ENCODE data around the gene MTRF1.

Gene MTRF1, protein sequence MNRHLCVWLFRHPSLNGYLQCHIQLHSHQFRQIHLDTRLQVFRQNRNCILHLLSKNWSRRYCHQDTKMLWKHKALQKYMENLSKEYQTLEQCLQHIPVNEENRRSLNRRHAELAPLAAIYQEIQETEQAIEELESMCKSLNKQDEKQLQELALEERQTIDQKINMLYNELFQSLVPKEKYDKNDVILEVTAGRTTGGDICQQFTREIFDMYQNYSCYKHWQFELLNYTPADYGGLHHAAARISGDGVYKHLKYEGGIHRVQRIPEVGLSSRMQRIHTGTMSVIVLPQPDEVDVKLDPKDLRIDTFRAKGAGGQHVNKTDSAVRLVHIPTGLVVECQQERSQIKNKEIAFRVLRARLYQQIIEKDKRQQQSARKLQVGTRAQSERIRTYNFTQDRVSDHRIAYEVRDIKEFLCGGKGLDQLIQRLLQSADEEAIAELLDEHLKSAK

GRCh38 chr13:41263261-41263971 is at the start of gene MTRF1:
Gene MTRF1 (minus strand): TSS chr13:41263576. CDS start chr13:41260907, 2,669 bp downstream.
- peak; percentile 87 for DNase-seq

DNA sequence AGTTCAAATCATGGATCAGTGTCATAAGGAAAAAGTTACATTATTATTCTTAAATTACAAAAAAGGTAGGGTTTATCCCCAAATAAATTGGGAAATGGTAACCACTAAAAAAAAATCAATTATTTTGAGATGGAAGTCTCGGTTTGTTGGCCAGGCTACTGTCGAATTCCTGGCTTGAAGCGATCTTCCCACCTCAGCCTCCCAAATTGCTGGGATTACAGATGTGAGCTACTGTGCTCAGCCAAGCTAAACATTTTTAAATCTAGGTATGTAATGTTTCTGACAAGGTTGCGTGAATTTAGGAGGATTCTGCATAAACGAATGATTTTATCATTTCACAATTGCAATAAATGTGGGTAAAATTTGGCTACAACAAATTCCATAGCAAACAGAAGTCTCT is 49.7 kb upstream of the MTRF1 start:
- no peak for DNase-seq

DNA sequence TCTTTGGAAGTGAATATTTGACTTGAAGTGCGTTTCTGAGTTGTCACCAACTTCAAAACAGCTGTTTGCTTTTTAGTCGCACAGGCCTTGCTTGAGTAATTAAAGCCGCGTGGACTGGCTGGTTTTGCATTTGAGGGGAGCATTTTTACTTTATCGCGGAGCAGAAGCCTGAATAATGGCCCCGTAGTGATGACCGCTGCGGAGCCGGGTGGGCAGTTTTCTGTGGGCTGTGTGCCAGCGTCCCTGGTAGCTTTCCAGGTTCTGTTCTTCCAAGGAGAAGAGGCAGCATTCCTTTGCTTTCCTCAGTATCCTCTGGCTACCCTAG is 48.8 kb upstream of the MTRF1 start:
- peak; percentile 33 for DNase-seq

DNA sequence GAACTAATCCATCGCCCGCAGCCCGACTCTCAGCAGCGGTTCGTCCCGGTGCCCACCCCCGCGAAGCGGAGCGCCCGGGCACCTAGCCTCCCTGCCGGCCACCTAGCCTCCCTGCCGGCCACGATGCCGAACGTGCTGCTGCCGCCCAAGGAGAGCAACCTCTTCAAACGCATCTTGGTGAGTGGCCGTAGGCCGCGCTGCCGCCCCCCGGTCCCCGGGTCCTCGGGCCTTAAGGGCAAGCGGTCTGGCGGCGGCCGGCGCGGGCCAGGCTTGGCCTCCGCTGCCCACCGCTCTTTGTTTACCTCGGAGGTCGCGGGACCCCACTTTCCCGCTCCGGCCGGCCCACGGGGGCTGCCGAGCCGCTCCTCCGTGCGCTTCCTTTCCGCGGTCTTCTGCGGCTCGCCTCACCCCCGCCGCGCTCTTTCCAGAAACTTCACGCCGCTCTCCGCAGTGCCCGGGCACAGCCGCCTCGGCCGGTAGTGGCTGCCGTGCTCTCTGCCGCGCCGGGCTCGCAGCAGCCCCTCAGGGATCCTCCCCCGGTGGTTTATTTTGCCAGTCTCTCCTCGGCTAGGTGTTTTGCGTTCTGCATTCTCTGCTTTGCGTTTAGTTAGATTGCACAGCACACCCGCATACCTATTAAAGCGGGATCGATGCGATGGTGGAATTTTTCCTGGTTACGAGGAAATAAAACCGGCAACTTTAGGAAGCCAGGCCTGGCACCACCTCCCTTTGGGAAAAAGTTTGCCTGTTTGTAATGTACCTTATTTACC is 48.2 kb upstream of the MTRF1 start:
- peak; percentile 65 for DNase-seq

GRCh38 chr13:41310963-41311405 is 47.6 kb upstream of the MTRF1 start, which contains the start of gene NAA16:
Gene NAA16 (plus strand): TSS chr13:41311267. CDS start chr13:41311529, 262 bp downstream.
- DNase-seq: peak; percentile 97

- no peak for DNase-seq
These were observed 44.7 kb upstream of the MTRF1 start for GRCh38 chr13:41307884-41308640.

DNA sequence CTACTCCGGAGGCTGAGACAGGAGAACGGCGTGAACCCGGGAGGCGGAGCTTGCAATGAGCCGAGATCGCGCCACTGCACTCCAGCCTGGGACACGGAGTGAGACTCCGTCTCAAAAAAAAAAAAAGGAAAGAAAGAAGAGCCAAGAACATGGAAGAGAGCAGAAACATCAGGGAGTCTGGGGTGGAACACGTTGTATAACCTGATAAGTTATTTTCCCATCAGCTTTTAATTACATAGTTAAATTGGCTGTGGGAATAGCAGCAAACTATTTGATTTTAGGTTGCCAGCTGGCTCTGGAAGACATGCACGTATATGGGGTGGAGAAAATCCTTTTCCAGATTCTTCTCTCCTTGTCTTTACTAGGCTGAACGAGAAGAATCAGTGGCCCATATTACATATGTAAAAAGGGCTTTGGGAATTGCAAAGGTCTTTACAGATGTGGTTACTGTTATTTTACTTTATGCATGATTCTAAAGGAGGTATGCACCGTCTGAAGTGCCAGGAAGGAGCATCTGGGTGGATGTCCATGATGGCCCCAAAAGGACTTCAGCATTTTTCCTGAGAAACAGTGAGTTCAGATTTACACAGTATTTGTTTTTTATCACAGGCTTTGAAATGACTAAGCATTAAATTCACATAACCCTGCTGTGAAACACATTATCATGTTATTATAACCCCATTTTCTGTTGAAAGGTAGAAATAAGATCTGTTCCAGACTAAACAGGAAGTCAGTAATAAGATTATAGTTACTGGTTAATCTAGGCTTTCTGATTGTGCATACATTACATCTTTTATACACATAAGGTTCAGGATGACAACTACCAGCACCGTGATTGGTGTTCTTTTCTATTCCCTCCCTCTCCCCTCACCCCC is 43.1 kb upstream of the MTRF1 start:
- no peak for DNase-seq

- no peak for DNase-seq
These were observed 41.2 kb upstream of the MTRF1 start for GRCh38 chr13:41304551-41304950.

GRCh38 chr13:41302743-41303142 is 39.4 kb upstream of the MTRF1 start:
- no peak for DNase-seq

- no peak for DNase-seq
These were observed 36.1 kb upstream of the MTRF1 start for GRCh38 chr13:41299316-41300094.

DNA sequence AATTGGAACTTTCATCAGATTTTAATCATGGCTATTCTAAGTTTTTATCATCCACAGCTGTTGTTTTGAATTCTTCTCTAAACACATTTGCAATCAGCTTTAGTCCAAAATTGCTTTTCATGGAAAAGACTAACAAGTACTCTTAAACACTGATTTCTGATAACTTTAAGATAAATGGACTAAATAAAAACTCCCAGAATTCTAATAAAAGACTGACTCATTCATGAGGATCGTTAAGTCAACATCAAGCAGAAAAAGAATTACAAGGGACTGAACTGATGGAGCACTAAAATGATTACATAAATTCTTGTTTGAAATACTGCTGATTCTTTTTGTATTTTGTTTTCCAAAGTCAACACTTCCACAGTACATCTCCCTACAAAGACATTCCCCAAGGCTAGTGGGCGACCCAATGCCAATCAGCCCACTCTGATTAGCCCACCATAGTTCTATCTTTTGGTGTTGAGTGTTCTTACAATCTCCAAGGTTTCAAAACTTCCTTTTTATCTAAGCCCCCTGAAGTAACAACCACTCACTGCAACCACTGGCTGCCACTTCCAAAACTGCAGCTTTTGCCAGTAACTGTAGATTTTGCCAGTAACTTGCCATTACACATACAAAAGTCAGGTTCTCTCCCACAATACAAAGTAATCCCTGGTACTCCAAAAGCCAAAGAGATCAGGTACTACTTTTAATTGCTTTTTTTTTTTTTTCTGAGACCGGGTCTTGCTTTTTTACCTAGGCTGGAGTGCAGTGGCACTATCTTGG is 33.7 kb upstream of the MTRF1 start:
- no peak for DNase-seq

GRCh38 chr13:41295973-41296372 is 32.6 kb upstream of the MTRF1 start:
- DNase-seq: no peak

DNA sequence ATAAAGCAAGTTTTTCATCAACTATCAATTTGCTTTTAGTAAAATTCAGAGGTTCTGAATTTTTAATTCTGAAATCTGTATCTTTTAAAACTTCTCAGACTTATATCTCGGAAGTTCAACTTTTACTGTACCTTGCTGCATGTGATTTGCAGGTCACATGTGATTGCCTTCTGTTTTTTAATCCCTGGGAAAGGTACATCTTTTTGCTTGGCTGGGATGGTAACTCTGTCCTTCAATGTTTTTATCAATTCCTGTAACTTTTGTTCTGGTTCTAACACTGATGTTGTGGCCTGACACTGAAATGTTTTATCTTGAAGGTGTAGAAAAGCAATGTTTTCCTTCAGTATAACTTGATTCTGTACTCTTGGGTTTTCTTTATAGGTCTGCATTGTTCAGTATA is 31.5 kb upstream of the MTRF1 start:
- no peak for DNase-seq

DNA sequence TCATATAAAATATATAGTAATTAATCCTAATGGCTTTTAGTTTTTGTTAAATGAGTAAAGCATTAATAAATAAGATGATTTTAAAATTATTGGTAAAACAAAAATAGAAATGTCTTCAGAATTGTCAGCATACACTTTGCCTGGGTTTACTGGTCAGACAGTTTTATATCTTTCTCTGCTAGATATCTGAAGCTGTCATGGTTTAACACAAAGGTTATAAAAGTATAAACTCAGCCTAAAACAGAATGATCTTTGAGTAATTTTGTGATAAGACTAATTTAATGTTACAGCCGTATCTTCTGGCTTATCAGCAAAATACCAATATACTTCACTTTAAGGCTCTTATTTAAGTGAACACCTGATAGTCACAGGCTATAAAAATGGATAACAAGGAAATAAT is 29.9 kb upstream of the MTRF1 start:
- DNase-seq: no peak

DNA sequence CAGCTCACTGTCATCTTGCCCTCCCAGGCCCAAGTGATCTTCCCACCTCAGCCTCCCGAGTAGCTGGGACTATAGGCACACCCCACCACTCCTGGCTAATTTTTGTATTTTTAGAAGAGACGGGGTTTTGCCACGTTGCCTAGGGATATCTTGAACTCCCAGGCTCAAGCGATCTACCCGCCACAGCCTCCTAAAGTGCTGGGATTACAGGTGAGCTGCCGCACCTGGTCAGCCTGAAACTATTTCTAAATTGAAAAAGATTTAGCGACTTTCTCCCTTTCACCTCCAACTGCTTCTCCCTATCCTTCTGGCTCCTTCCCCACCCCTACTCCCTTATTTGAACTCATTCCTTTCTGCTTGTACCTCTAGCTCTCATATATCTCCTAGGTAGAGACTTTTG is 27.9 kb upstream of the MTRF1 start:
- DNase-seq: no peak

GRCh38 chr13:41289463-41289881 is 26.1 kb upstream of the MTRF1 start:
- no peak for DNase-seq

DNA sequence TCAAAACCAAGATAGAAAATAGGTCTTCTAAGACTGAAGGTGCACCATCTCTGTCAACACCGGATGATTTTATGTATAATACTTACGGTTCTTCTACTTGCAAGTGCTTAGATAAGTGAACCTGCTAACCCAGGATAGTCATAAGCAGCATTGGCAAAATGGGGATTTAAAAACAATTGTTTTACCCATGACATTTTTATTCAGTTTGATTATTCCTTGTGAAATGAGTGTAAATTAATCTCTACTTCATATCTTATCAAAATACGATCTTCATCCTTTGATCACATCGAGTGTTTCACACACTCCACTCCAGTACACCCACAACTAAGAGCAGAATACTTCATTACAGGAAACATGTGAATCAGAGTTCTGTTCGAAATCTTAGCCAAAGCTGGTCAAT is 23.0 kb upstream of the MTRF1 start:
- no peak for DNase-seq

GRCh38 chr13:41284512-41285288 is 21.3 kb upstream of the MTRF1 start:
- no peak for DNase-seq

DNA sequence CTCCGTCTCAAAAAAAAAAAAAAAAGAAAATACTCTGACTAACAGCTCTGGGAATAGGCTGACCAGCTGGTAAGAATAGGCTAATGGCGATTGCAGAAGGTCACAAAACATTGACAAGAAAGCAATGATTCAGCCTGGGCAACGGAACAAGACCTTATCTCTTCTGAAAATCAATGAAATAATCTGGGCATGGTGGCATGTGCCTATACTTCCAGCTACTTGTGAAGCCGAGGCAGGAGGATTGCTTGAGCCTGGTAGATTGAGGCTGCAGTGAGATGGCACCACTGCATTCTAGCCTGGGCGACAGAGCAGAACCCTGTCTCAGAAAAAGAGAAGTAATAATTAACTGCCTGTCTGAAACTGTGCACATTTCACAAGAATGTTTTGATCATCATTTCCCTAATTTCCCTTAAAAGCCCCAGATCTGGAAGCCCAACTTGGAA is 18.8 kb upstream of the MTRF1 start:
- DNase-seq: no peak

Measured in stimulated activated CD4-positive, alpha-beta T cell treated with anti-CD3 and anti-CD28 coated beads, Interleukin-15, amount 100 ng/mL, for 24 hours (primary cell).